ENCODE results near the gene GPR75. TPM values are rescaled to one million over a fixed set of nuclear protein-coding genes. Genes with fewer than 3 reads are reported as not detected.

The GPR75 gene
- total RNA-seq, 4 donors from 2014 or later = 1.2 to 4.6 (median 2.8) TPM

GRCh38 chr2:53901192-53901591 is 41.4 kb upstream of the GPR75 start:
- Histone ChIP-seq H3K4me3 (no peak overlapping the region), H3K36me3 (peaks cover 42 to 98% (median 95%) of the 10 kb centered on the region in 4 donors), H3K4me1 (no peaks in the 10 kb centered on the region), H3K9me3 (no peaks in the 10 kb centered on the region), H3K27me3 (no peaks in the 10 kb centered on the region), H3K27ac (replicated peaks in 1 of 4) (no peak overlapping the region)
- no peak for TF ChIP-seq CTCF (IDR thresholded peaks at IDR 0.05)
- TF ChIP-seq EP300 (IDR thresholded peaks at IDR 0.05) = no peak
- no peak for TF ChIP-seq POLR2AphosphoS5 (IDR thresholded peaks at IDR 0.05)
- TF ChIP-seq POLR2A (IDR thresholded peaks at IDR 0.05; ENCODE audit: low read depth) = no peak
- WGBS = 66% methylated on average over 3 of the region's 3 CpGs
- no peak for DNase-seq (ENCODE audit: extremely low spot score)
- intact Hi-C loops (cut with DNase I) = no loop called here

GRCh38 chr2:53896864-53897263 is 37.1 kb upstream of the GPR75 start:
- WGBS = 75% methylated on average over 3 of the region's 3 CpGs
- Histone ChIP-seq H3K36me3 (peaks cover 48 to 100% (median 91%) of the 10 kb centered on the region in 4 donors), H3K27ac (replicated peaks in 1 of 4) (no peak overlapping the region), H3K4me3 (no peak overlapping the region), H3K4me1 (no peaks in the 10 kb centered on the region), H3K9me3 (no peaks in the 10 kb centered on the region), H3K27me3 (no peaks in the 10 kb centered on the region)
- intact Hi-C loops (cut with DNase I) = no loop called here
- no peak for DNase-seq (ENCODE audit: extremely low spot score)
- TF ChIP-seq POLR2A (IDR thresholded peaks at IDR 0.05; ENCODE audit: low read depth) (no peak), EP300 (IDR thresholded peaks at IDR 0.05) (no peak), CTCF (IDR thresholded peaks at IDR 0.05) (no peak), POLR2AphosphoS5 (IDR thresholded peaks at IDR 0.05) (no peak)

GRCh38 chr2:53886406-53887280 is 26.9 kb upstream of the GPR75 start:
- H3K27ac ChIP-seq (replicated peaks in 1 of 4) = no peak overlapping the region
- no peaks in the 10 kb centered on the region for H3K27me3 ChIP-seq
- DNase-seq (ENCODE audit: extremely low spot score) = no peak
- no peak overlapping the region for H3K4me3 ChIP-seq
- H3K36me3 ChIP-seq = peaks cover 56 to 99% (median 91%) of the 10 kb centered on the region in 4 donors
- H3K4me1 ChIP-seq = no peaks in the 10 kb centered on the region
- TF ChIP-seq POLR2A (IDR thresholded peaks at IDR 0.05; ENCODE audit: low read depth) (no peak), CTCF (IDR thresholded peaks at IDR 0.05) (no peak), POLR2AphosphoS5 (IDR thresholded peaks at IDR 0.05) (no peak), EP300 (IDR thresholded peaks at IDR 0.05) (no peak)
- H3K9me3 ChIP-seq = no peaks in the 10 kb centered on the region
- intact Hi-C loops (cut with DNase I) = loop anchor here (10.0 kb wide), 1 partner anchor 48 kb away; no protein-coding TSS in a partner anchor
- WGBS = 89% methylated on average over 5 of the region's 5 CpGs

GRCh38 chr2:53884883-53885282 is 25.1 kb upstream of the GPR75 start:
- no peak for DNase-seq (ENCODE audit: extremely low spot score)
- no peak for TF ChIP-seq EP300 (IDR thresholded peaks at IDR 0.05)
- TF ChIP-seq CTCF (IDR thresholded peaks at IDR 0.05) = no peak
- no peak for TF ChIP-seq POLR2A (IDR thresholded peaks at IDR 0.05; ENCODE audit: low read depth)
- no peak for TF ChIP-seq POLR2AphosphoS5 (IDR thresholded peaks at IDR 0.05)
- Histone ChIP-seq H3K27ac (replicated peaks in 1 of 4) (no peak overlapping the region), H3K27me3 (no peaks in the 10 kb centered on the region), H3K4me3 (no peak overlapping the region), H3K36me3 (peaks cover 42 to 98% (median 85%) of the 10 kb centered on the region in 4 donors), H3K4me1 (no peaks in the 10 kb centered on the region), H3K9me3 (no peaks in the 10 kb centered on the region)
- 97% methylated on average over 1 of the region's 1 CpG for WGBS
- intact Hi-C loops (cut with DNase I) = loop anchor here (10.0 kb wide), 1 partner anchor 50 kb away; no protein-coding TSS in a partner anchor
